HG03095 (cell line): Measurements from ENCODE around the gene SETD5.

Experiments used
- ATAC-seq: cut with Tn5 transposase; IDR thresholded peaks from one replicate; pipeline ENCODE4 v1.9.1; 2021; ENCODE audit warnings: moderate library complexity; ENCODE audit not compliant: unreplicated experiment

SETD5 gene

DNA sequence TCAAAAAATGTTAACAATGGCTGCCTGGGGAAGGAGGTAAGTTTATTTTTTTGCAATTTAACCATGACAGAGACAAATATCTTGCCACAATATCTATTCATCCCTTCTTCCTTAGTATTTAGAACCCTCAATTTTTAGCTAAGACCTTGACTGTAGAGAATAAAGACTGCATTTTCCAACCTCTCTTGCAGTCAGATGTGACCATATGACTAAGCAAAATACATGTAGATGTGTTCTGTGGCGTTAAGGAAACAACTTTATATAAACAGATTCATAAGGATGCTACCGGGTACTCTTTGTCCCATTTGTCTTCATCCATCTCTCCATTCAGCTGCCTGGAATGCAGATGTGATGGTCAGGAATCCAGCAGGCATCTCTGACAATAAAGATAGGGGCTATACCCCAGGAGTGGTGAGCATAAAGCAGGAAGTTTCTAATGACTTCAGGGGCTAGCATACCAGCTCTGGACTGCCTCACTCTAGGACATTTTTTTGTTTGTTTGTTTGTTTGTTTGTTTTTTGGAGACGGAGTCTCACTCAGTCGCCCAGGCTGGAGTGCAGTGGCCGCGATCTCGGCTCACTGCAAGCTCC lies 115.1 kb downstream of the SETD5 start:
- ATAC-seq: no peak

- no peak for ATAC-seq
Observed at GRCh38 chr3:9514306-9514705, 116.9 kb downstream of the SETD5 start.

- ATAC-seq: no peak
Observed at GRCh38 chr3:9514956-9515355, 117.5 kb downstream of the SETD5 start.

GRCh38 chr3:9525078-9525477 lies 127.7 kb downstream of the SETD5 start:
- no peak for ATAC-seq
